Measurements from ENCODE around the gene RTKN2.

Gene RTKN2

DNA sequence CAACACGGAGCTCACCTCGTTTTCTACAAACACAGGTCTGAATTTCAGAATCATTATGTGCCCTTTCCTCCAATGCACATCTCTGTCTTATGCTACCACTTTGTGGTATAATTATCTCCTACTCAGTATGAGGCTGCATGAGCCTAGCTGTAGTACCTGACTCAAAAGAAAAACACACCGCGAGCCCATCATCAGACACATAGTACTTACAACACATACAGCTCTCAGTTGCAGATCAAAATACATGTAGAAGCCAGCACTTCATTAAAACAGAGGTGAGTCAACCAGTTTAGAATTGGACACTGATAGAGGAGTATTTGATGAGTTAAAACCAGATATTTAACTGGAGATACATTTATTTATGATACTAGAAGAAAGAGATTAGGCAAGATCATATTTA lies 1.4 kb upstream of the RTKN2 start:
- Mint-ChIP-seq H3K27me3 (peaks cover 6 to 12% of the 10 kb centered on the region in 2 donors), H3K4me3 (peak overlapping the region in 1 of 2 donors; percentile 37), H3K36me3 (no peaks in the 10 kb centered on the region), H3K4me1 (peaks cover 6 to 16% of the 10 kb centered on the region in 2 donors), H3K9me3 (no peaks in the 10 kb centered on the region), H3K27ac (no peak overlapping the region)
- DNase-seq (no peak), ATAC-seq (replicated peaks) (no peak)

DNA sequence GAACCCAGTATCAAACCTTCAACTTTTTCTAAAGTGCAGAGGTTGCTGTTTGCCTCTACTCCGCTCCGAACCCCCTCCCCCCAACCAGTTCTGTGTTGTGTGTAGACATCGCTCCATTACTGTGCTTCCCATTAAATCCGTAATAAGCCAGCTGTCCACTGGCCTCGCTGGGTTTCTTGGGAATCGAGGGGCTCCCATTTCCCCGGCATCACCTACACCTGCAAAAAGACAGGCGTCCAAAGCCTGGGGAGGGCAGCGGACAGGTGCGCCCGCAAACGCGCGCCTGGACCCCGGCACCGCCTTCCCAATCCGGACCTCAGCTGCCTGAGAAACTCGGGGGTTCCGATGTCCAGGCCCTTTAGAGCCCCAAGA lies 631 bp downstream of the RTKN2 start:
- H3K36me3 Mint-ChIP-seq = no peaks in the 10 kb centered on the region
- peaks cover 7 to 21% of the 10 kb centered on the region in 2 donors for H3K4me1 Mint-ChIP-seq
- H3K27me3 Mint-ChIP-seq = peaks cover 6 to 12% of the 10 kb centered on the region in 2 donors
- H3K4me3 Mint-ChIP-seq = peak overlapping the region; percentile 77 to 88
- DNase-seq = no peak
- peak in 1 of 2 donors; percentile 2 for ATAC-seq (replicated peaks)
- no peak overlapping the region for H3K27ac Mint-ChIP-seq
- H3K9me3 Mint-ChIP-seq = no peaks in the 10 kb centered on the region

DNA sequence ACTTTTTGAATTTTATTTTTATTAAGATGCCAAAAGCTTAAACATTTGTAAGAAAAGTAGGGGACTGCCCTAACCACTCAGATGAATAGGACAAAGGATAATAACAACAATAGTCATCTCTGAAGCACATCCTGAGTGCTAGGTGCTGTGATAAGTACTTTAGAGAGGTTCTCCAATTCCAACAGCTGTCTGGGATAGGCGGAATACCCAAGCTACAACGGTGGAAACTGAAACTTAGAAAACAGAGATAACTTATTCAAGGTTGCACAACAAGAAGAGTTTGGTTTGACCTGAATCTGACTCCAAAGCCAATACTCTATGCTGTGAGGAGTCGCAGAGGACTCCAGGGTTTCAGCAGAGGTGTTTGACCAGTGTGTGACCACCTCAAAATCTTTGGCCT lies 2.0 kb downstream of the RTKN2 start:
- DNase-seq = no peak
- no peak for ATAC-seq (replicated peaks)
- Mint-ChIP-seq H3K27me3 (peaks cover 6 to 12% of the 10 kb centered on the region in 2 donors), H3K36me3 (no peaks in the 10 kb centered on the region), H3K4me1 (peaks cover 7 to 21% of the 10 kb centered on the region in 2 donors), H3K4me3 (no peak overlapping the region), H3K27ac (no peak overlapping the region), H3K9me3 (no peaks in the 10 kb centered on the region)

DNA sequence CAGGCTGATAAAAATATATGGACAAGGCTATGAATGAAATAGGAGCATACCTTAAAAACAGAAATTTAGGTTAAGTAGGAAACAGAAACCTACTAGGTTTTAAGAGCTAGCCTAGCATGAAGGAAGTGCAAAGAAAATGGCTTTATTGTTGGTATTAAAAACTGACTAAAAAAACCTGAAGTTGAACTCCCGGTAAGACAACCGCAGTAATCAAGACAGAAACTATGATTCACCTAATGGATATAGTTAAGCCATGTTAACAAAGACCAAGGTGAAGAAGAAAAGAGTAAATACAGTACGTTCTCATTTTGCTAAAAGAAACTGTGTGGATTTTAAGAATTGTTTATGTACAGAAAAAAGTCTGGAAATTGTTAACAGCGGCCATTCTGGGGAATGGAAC lies 2.5 kb downstream of the RTKN2 start:
- H3K9me3 Mint-ChIP-seq = no peaks in the 10 kb centered on the region
- H3K36me3 Mint-ChIP-seq = no peaks in the 10 kb centered on the region
- DNase-seq = no peak
- no peak overlapping the region for H3K27ac Mint-ChIP-seq
- H3K27me3 Mint-ChIP-seq = peaks cover 6 to 12% of the 10 kb centered on the region in 2 donors
- no peak overlapping the region for H3K4me3 Mint-ChIP-seq
- peaks cover 7 to 21% of the 10 kb centered on the region in 2 donors for H3K4me1 Mint-ChIP-seq
- ATAC-seq (replicated peaks) = no peak

DNA sequence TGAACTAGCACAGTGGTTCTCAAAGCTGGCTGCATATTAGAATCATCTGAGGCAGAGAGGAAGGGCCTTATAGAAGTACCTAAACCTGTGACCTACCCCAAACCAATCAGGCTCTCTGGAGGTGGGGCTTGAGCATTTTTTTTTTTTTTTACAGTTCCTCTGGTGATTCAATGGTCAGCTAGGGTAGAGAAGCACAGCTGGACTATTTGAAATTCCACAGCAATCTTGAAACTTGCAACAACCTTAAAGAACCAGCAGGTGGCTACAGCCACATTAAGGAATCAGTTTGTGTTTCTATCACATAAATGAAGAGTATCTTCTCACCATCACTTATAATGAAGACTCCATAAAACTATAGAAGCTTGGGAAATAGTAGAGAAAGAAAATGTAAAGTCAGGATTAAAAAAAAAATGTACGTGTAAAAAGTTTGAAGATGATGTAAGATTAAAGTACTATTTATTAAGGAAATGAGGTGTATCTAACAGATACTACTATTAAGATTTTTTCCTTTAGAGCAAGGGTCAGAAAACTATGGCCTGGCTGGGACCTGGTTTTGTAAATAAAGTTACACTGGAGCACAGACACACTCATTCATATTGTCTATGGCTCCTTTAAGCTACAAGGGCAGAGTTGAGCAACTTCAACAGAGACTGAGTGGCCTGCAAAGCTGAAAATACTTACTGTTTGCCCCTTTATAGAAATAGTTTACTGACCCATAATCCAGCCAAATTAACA lies 3.8 kb downstream of the RTKN2 start:
- Mint-ChIP-seq H3K27ac (peak overlapping the region; percentile 5), H3K36me3 (no peaks in the 10 kb centered on the region), H3K27me3 (peaks cover 2 to 9% of the 10 kb centered on the region in 2 donors), H3K9me3 (no peaks in the 10 kb centered on the region), H3K4me1 (peaks cover 6 to 21% of the 10 kb centered on the region in 2 donors), H3K4me3 (no peak overlapping the region)
- no peak for DNase-seq
- ATAC-seq (replicated peaks) = peak; percentile 45 to 57

DNA sequence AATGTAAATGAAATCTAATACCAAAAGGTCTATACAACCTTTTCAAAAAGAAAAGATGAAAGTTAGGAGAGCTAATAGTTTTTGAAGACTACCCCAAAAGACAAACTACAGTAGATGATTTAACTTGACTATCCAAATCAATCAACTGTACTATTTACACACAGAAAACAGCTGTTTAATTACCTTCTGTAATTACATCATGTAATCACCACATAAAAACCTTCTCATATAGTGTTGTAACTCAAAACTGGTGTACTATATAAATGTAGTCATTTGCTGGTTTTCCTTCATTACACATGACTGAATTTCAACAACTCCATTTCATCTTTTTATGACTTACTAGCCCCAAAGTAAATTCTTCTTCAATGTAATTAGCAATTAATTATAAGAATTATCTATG lies 4.5 kb downstream of the RTKN2 start:
- Mint-ChIP-seq H3K4me3 (no peak overlapping the region), H3K27ac (peak overlapping the region; percentile 5), H3K4me1 (peaks cover 4 to 17% of the 10 kb centered on the region in 2 donors), H3K9me3 (no peaks in the 10 kb centered on the region), H3K27me3 (peaks cover 0 to 2% of the 10 kb centered on the region in 2 donors), H3K36me3 (no peaks in the 10 kb centered on the region)
- ATAC-seq (replicated peaks) (no peak), DNase-seq (no peak)

DNA sequence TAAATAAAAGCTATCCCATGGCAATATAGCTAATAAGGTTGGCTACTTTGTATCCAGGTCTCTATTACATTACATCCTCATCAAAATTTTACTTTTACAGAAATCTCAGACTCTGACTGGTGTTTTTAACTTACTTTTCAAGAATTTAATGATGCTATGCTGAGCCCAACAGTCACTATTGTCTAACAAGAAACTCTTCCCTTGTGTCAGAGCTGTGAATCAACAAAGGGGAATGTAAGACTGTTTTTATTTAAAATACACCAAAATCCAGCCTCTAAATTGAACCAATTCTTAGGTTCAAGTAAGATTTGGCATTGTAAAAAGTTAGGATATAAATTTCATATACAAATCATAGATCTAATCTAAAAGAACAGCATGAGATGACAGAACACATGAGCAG lies 7.0 kb downstream of the RTKN2 start:
- DNase-seq (no peak), ATAC-seq (replicated peaks) (no peak)
- Mint-ChIP-seq H3K27me3 (no peaks in the 10 kb centered on the region), H3K27ac (no peak overlapping the region), H3K36me3 (no peaks in the 10 kb centered on the region), H3K4me1 (peaks cover 1 to 6% of the 10 kb centered on the region in 2 donors), H3K9me3 (no peaks in the 10 kb centered on the region), H3K4me3 (no peak overlapping the region)

DNA sequence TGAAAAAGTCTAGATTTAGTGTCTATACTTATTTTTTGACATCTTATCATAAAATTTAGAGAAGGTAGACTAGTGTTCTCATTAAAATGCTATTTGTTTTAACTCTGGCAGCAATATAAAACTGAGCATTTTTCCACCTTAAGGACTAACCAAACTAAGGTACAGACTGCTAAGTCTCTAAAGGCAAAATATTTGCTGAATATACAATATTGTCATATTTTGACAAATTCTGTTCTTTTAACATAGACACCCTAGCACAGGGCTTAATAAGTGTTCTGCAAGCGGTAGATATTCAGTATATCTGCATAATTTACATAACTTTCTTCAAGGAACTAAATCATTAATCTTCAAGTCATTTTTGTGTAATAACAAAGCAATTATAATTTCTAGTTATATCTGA lies 8.6 kb downstream of the RTKN2 start:
- Mint-ChIP-seq H3K36me3 (no peaks in the 10 kb centered on the region), H3K4me3 (no peak overlapping the region), H3K27ac (no peak overlapping the region), H3K9me3 (no peaks in the 10 kb centered on the region), H3K4me1 (peaks cover 1 to 4% of the 10 kb centered on the region in 2 donors), H3K27me3 (no peaks in the 10 kb centered on the region)
- DNase-seq (no peak), ATAC-seq (replicated peaks) (no peak)

DNA sequence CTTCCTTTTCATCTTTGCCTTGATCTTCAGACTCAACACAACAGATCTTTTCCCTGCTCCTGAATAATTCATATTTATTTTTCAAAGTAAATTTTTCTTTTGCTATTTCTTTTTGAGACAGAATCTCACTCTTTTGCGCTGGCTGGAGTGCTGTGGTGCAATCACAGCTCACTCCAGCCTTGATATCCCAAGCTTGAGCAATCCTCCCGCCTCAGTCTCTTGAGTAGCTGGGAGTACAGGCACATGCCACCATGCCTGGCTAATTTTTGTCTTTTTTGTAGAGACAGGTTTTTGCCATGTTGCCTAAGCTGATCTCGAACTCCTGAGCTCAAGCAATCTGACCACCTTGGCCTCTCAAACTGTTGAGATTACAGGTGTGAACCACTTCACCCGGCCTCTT lies 9.2 kb downstream of the RTKN2 start:
- Mint-ChIP-seq H3K4me1 (peaks cover 0 to under 1% of the 10 kb centered on the region in 2 donors), H3K36me3 (no peaks in the 10 kb centered on the region), H3K9me3 (no peaks in the 10 kb centered on the region), H3K27me3 (no peaks in the 10 kb centered on the region), H3K4me3 (no peak overlapping the region), H3K27ac (no peak overlapping the region)
- ATAC-seq (replicated peaks) = no peak
- no peak for DNase-seq

DNA sequence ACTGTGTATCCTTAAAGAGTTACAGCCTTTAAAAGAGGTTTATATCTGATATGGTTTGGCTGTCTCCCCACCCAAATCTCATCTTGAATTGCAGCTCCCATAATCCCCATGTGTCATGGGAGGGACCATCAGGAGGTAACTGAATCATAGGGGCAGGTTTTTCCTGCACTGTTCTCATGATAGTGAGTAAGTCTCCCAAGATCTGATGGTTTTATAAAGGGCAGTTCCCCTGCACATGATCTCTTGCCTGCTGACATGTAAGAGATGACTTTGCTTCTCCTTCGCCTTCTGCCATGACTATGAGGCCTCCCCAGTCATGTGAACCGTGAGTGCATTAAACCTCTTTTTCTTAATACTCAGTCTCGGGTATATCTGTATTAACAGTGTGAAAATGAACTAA lies 9.7 kb downstream of the RTKN2 start:
- Mint-ChIP-seq H3K4me3 (no peak overlapping the region), H3K9me3 (peaks cover 0 to 3% of the 10 kb centered on the region in 2 donors), H3K4me1 (peaks cover 3 to 6% of the 10 kb centered on the region in 2 donors), H3K27ac (no peak overlapping the region), H3K36me3 (no peaks in the 10 kb centered on the region), H3K27me3 (no peaks in the 10 kb centered on the region)
- ATAC-seq (replicated peaks) (no peak), DNase-seq (no peak)

DNA sequence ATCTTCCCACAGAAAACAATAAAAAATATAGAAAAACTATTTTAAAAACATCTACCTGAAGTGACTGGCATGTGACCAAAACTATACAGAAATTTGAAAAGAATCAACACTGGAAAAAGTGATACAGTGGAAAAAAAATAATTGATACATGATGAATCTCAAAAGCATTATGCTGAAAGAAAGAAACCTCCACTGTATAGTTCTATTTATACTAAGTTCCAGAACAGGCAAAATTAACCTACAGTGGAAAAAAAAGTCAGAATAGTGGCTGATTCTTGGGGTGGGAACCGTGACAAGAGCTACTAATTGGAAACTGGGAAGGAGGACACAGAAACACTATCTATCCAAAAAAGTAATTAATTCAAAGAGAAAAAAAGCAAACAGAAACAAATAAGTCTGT lies 14.9 kb downstream of the RTKN2 start:
- Mint-ChIP-seq H3K27ac (peak overlapping the region; percentile 84), H3K4me1 (peaks cover 12 to 27% of the 10 kb centered on the region in 2 donors), H3K4me3 (no peak overlapping the region), H3K9me3 (peaks cover 0 to 5% of the 10 kb centered on the region in 2 donors), H3K27me3 (no peaks in the 10 kb centered on the region), H3K36me3 (no peaks in the 10 kb centered on the region)
- DNase-seq = no peak
- no peak for ATAC-seq (replicated peaks)

DNA sequence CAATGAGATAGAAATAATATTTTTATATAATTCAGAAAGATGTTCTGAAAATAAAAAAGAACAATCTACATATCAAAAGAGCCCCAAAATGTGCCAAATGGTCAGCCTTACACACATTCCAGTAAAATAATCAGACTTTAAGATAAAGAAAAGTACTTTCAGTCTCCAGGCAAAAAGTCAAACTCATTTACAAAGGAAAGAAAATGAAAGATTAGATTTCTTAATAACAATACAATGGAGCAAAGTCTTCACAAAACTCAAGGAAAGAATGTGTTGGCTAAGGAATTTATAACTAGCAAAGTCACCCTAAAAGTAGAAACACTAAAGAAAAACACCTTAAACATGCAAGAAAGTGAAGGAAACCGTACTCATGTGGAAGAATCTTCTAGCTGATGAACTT lies 16.6 kb downstream of the RTKN2 start:
- H3K36me3 Mint-ChIP-seq = no peaks in the 10 kb centered on the region
- H3K9me3 Mint-ChIP-seq = peaks cover 0 to 5% of the 10 kb centered on the region in 2 donors
- no peak overlapping the region for H3K27ac Mint-ChIP-seq
- ATAC-seq (replicated peaks) (no peak), DNase-seq (no peak)
- H3K27me3 Mint-ChIP-seq = no peaks in the 10 kb centered on the region
- no peak overlapping the region for H3K4me3 Mint-ChIP-seq
- H3K4me1 Mint-ChIP-seq = peaks cover 12 to 27% of the 10 kb centered on the region in 2 donors

DNA sequence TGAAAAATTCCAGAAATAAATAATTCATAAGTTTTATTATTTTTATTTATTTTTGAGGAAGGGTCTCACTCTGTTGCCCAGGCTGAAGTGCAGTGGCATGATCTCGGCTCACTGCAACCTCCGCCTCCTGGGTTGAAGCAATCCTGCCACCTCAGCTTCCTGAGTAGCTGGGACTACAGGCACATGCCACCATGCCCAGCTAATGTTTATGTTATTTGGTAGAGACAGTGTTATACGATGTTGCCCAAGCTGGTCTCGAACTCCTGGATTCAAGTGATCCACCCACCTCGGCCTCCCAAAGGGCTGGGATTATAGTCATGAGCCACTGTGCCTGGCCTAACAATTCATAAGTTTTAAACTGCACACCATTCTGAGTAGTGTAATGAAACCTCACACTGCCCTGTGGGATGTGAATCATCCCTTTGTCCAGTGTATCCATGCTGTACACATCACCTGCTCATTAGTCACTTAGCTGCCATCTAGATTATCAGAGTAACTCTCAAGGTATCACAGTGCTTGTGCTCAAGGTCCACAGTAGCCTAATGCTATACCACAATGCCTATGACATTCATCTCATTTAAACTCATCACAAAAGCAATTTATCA lies 17.9 kb downstream of the RTKN2 start:
- DNase-seq (no peak), ATAC-seq (replicated peaks) (peak in 1 of 2 donors; percentile 57)
- Mint-ChIP-seq H3K36me3 (no peaks in the 10 kb centered on the region), H3K4me3 (no peak overlapping the region), H3K27me3 (no peaks in the 10 kb centered on the region), H3K27ac (no peak overlapping the region), H3K9me3 (peaks cover 0 to 5% of the 10 kb centered on the region in 2 donors), H3K4me1 (peaks cover 12 to 29% of the 10 kb centered on the region in 2 donors)

DNA sequence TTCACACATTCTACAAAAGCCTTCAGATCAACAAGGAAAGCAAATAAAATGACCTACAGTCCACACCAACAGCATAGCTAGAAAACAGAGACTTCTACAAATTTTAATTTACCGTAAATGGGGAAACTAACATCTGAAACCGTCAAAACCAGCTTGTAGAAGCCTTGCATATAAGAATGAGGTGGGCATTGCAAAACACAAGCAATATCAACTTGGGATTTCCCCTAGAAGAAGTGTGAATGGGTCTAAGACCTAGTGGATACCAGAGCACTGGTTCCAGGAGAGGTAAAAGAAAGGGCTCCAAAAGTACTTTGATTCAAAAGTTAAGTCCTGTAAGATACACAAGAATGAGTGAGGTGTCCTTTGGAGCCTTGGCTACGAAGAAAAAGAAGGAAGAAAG lies 18.7 kb downstream of the RTKN2 start:
- H3K9me3 Mint-ChIP-seq = peaks cover 0 to 5% of the 10 kb centered on the region in 2 donors
- H3K4me3 Mint-ChIP-seq = no peak overlapping the region
- H3K27ac Mint-ChIP-seq = no peak overlapping the region
- ATAC-seq (replicated peaks) (peak; percentile 51 to 55), DNase-seq (no peak)
- peaks cover 17 to 37% of the 10 kb centered on the region in 2 donors for H3K4me1 Mint-ChIP-seq
- H3K27me3 Mint-ChIP-seq = no peaks in the 10 kb centered on the region
- no peaks in the 10 kb centered on the region for H3K36me3 Mint-ChIP-seq

DNA sequence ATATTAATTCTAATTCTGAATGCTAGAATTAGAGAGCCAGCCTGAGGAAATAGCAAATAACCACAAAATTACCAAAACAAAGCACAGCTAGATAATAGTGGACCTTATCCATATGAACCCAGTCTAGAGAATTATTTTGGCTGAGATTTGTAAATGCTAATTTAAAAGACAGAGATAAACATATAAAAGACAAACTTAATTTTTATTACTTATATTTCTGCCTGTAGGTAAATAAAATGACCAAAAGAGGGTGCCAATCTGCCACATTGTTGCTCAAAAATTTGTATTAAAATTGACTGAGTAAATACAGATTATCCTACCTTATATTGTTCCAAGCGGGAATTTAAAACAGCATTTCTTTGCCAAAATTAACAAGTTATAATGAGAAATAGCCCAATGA lies 20.2 kb downstream of the RTKN2 start:
- ATAC-seq (replicated peaks) (no peak), DNase-seq (no peak)
- H3K4me1 Mint-ChIP-seq = peaks cover 14 to 32% of the 10 kb centered on the region in 2 donors
- no peaks in the 10 kb centered on the region for H3K36me3 Mint-ChIP-seq
- no peak overlapping the region for H3K27ac Mint-ChIP-seq
- H3K4me3 Mint-ChIP-seq = no peak overlapping the region
- no peaks in the 10 kb centered on the region for H3K9me3 Mint-ChIP-seq
- no peaks in the 10 kb centered on the region for H3K27me3 Mint-ChIP-seq
